Breast epithelium (tissue), 4 donors: ENCODE data around the gene ST7. TPM values are rescaled to one million over a fixed set of nuclear protein-coding genes. Genes with fewer than 3 reads are reported as not detected.

Experiments
- DNase-seq, 2 donors: peaks; one replicate each; pipeline ENCODE4 v3.0.0-alpha.2; 2019; ENCODE audit warnings: low spot score in 2 of 2
- H3K27ac ChIP-seq, 2 donors: fragments of 200-600 bp; sonication (generic) in 1 of 2; one replicate each; pipeline ENCODE4 v1.5.1; 2016 to 2019; ENCODE audit warnings: mild to moderate bottlenecking in 1 of 2
- H3K27me3 ChIP-seq, 2 donors: fragments of 200-600 bp; sonication (generic) in 1 of 2; one replicate each; pipeline versions ENCODE4 v1.5.1 to v1.6.0; 2017 to 2019; ENCODE audit warnings: control low read depth in 1 of 2, mild to moderate bottlenecking in 1 of 2
- H3K36me3 ChIP-seq: fragments of 200-600 bp; one replicate; pipeline ENCODE4 v1.5.1; 2019
- H3K4me1 ChIP-seq, 2 donors: fragments of 200-600 bp; sonication (generic); one replicate each; pipeline ENCODE4 v1.5.1; 2016 to 2019; ENCODE audit warnings: control low read depth in 1 of 2
- H3K4me3 ChIP-seq, 3 donors: fragments of 200-600 bp; sonication (generic); 1 replicate in 2 of 3; 2 replicates in 1 of 3; pipeline ENCODE4 v1.5.1; 2016 to 2019; ENCODE audit warnings: mild to moderate bottlenecking in 3 of 3, moderate library complexity in 2 of 3
- H3K9me3 ChIP-seq, 2 donors: fragments of 200-600 bp; sonication (generic) in 1 of 2; one replicate each; pipeline ENCODE4 v1.5.1; 2016 to 2019; ENCODE audit warnings: control low read depth in 1 of 2
- POLR2A ChIP-seq: fragments of 450-650 bp; IDR thresholded peaks from one replicate; pipeline ENCODE4 v1.6.1; 2016; ENCODE audit warnings: antibody characterized with exemption, mild to moderate bottlenecking, moderate library complexity
- POLR2AphosphoS5 ChIP-seq, 3 donors: sonication (generic); formaldehyde crosslinking; IDR thresholded peaks; one replicate each; pipeline ENCODE4 v1.6.1; 2017; ENCODE audit warnings: antibody characterized with exemption in 3 of 3
- intact Hi-C: fragments of 100-400 bp; cut with DNase I; formaldehyde crosslinking; loops from one replicate; pipeline ENCODE4 v1.15.1; 2023; ENCODE audit warnings: low total_unique reads
- total RNA-seq, 3 donors: library from RNA; depleted of rRNA; stranded (reverse); fragments of >200 nt; gene quantifications; one replicate each; pipeline ENCODE4 v1.1.0, GENCODE V29; 2016
- TF ChIP-seq, protein P1 (sequence below), 3 donors: fragments of 450-650 bp; IDR thresholded peaks; one replicate each; pipeline ENCODE4 v1.5.1; 2016 to 2017; ENCODE audit warnings: antibody characterized with exemption in 3 of 3, mild to moderate bottlenecking in 3 of 3, moderate library complexity in 3 of 3

Gene ST7
- total RNA-seq, 3 donors from 2014 or later = 24.3 to 41.4 (median 27.5) TPM

DNA sequence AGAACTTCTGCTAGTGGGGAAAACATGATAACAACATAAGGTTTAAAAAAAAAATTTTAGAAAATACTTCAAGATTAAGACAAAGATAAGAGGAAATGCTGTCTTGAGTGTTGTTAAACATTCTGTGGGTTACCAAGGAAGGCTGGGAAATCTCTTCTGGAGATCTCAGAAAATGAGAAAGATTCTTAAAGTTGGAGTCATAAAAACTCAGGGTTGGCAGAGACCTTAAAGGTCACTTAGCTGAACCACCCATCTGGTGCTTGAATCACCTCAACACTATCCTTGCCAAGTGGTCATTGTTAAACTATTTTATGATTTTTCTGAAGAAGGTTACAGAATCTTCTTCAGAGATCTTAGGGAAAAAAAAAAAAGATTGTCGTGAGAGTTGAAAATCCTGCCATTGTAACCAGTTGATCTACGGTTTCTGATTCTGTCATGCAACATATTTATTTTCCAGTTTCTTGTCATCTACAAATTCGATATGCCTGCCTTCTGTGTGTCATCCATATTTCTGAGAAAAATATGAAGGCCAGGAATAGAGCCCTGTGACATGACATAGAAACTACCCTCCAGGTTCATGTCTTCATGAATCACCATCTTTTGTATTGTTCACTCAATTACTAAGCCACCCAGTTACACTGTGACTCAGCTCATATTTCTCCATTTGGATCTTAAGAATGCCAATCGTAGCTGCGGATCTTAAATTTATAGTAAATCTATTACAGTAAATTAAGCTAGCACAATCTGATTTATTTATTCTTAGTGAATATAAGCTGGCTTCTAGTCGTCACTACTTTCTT, 179.2 kb downstream of the ST7 start:
- intact Hi-C loops = loop anchor here (10.0 kb wide), 1 partner anchor 198 kb away; no protein-coding TSS in a partner anchor
- DNase-seq = no peak

DNA sequence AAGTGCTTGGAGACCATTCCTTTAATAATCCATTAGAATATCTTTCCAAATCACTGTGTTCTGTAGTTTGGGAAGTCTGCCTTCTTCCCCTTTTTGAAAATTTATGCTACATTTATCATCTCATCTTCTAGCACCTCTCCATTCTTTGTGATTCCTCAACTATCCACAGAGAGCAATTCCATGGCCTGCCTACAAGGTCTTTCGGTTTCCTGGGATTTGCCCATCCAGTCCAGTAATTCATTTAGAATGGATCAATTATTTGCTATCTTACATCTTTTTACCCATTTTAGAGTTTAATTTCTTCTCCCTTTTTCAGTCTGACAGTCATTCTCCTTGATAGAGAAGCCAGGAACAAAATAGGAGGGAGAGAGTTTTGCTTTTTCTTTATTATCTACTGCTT, 179.8 kb downstream of the ST7 start:
- intact Hi-C loops = loop anchor here (10.0 kb wide), 1 partner anchor 198 kb away; no protein-coding TSS in a partner anchor
- no peak for DNase-seq
- H3K9me3 ChIP-seq = no peaks in the 10 kb centered on the region
- no peak overlapping the region for H3K27ac ChIP-seq
- no peaks in the 10 kb centered on the region for H3K4me1 ChIP-seq
- no peaks in the 10 kb centered on the region for H3K36me3 ChIP-seq
- no peaks in the 10 kb centered on the region for H3K27me3 ChIP-seq
- TF ChIP-seq, protein P1, sequence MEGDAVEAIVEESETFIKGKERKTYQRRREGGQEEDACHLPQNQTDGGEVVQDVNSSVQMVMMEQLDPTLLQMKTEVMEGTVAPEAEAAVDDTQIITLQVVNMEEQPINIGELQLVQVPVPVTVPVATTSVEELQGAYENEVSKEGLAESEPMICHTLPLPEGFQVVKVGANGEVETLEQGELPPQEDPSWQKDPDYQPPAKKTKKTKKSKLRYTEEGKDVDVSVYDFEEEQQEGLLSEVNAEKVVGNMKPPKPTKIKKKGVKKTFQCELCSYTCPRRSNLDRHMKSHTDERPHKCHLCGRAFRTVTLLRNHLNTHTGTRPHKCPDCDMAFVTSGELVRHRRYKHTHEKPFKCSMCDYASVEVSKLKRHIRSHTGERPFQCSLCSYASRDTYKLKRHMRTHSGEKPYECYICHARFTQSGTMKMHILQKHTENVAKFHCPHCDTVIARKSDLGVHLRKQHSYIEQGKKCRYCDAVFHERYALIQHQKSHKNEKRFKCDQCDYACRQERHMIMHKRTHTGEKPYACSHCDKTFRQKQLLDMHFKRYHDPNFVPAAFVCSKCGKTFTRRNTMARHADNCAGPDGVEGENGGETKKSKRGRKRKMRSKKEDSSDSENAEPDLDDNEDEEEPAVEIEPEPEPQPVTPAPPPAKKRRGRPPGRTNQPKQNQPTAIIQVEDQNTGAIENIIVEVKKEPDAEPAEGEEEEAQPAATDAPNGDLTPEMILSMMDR (IDR thresholded peaks at IDR 0.05) = no peak
- TF ChIP-seq POLR2A = no peak
- no peak for TF ChIP-seq POLR2AphosphoS5 (IDR thresholded peaks at IDR 0.05)
- H3K4me3 ChIP-seq = no peak overlapping the region

More for the DNA sequence above, 179.2 kb downstream of the ST7 start:
- no peaks in the 10 kb centered on the region for H3K4me1 ChIP-seq
- no peaks in the 10 kb centered on the region for H3K9me3 ChIP-seq
- no peak overlapping the region for H3K4me3 ChIP-seq
- no peaks in the 10 kb centered on the region for H3K36me3 ChIP-seq
- no peak for TF ChIP-seq POLR2AphosphoS5 (IDR thresholded peaks at IDR 0.05)
- TF ChIP-seq POLR2A = no peak
- TF ChIP-seq, protein P1 (IDR thresholded peaks at IDR 0.05) = no peak
- no peak overlapping the region for H3K27ac ChIP-seq
- H3K27me3 ChIP-seq = no peaks in the 10 kb centered on the region

DNA sequence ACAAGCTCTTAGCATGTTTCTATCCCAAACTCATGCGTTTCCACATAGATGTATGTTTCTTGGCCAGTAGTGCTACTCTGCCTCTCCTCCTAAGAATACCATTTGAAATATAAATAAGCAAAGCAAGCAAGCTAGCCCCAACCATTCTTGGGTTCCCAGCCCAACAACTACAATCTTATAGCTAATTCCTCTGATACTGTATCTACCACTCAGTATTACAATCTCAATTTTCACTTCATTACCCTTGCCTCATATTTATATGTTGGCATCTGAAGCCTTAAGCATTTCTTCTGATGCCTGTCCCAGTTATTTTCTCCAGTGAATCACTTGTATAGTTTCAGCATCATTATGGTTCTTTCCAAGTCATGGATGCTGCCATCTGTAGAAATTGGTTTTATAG, 181.1 kb downstream of the ST7 start:
- DNase-seq = no peak
- H3K27me3 ChIP-seq = no peaks in the 10 kb centered on the region
- no peaks in the 10 kb centered on the region for H3K9me3 ChIP-seq
- H3K4me3 ChIP-seq = no peak overlapping the region
- intact Hi-C loops = loop anchor here (10.0 kb wide), 1 partner anchor 200 kb away; no protein-coding TSS in a partner anchor
- H3K27ac ChIP-seq = no peak overlapping the region
- no peak for TF ChIP-seq POLR2A
- TF ChIP-seq, protein P1 (IDR thresholded peaks at IDR 0.05) = no peak
- TF ChIP-seq POLR2AphosphoS5 (IDR thresholded peaks at IDR 0.05) = no peak
- H3K36me3 ChIP-seq = no peaks in the 10 kb centered on the region
- H3K4me1 ChIP-seq = no peaks in the 10 kb centered on the region

DNA sequence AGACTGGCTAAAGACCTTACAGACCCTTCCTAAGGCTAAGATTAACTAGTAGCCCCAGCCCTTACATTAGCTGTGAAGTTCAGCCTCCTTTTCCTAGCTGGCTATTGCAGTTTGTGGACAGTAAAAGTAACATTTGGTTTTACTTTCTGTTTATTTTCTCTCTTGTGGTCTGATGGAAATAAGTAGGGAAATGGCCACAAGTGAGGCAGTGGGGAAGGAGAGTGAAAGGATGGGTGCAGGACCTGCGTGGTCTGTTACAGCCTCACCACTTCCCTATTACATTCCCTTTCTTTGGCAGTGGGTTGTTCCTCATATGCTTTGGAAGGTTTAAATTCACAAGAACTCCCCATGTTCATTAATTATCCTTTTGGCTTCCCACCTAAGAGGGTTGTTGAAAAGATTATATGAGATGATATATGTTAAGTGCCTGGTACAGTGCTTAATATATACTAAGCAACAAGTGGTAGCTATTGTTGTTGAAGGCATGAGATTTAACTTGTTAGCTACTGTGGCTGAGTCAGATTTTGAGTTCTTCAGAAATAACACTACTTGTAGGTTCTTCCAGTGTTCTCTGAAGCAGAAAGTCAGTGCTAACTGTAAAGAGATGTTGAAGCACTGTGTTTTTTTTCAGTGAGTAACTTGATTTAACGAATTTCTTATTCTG, 181.7 kb downstream of the ST7 start:
- Histone ChIP-seq H3K4me1 (no peaks in the 10 kb centered on the region), H3K36me3 (no peaks in the 10 kb centered on the region), H3K4me3 (no peak overlapping the region), H3K27ac (no peak overlapping the region), H3K27me3 (no peaks in the 10 kb centered on the region), H3K9me3 (no peaks in the 10 kb centered on the region)
- TF ChIP-seq POLR2A = no peak
- TF ChIP-seq, protein P1 (IDR thresholded peaks at IDR 0.05) = no peak
- no peak for TF ChIP-seq POLR2AphosphoS5 (IDR thresholded peaks at IDR 0.05)
- intact Hi-C loops = loop anchor here (10.0 kb wide), 1 partner anchor 200 kb away; no protein-coding TSS in a partner anchor
- DNase-seq = no peak

DNA sequence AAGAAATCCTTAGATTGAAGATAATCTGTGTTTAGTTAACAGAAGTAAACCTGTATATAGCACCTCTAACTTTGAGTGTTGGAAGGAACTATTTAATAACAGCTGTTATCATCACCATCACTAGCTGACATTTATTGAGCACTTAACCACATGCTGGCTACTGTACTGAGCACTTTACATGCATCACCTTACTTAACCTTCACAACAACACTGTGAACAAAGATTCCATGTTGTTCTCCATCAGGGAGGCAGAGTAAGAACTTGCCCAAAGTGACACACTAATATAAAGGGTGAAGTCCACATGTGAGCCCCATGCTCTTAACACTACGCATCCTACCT, 182.2 kb downstream of the ST7 start:
- no peak overlapping the region for H3K27ac ChIP-seq
- no peaks in the 10 kb centered on the region for H3K4me1 ChIP-seq
- no peak for TF ChIP-seq POLR2AphosphoS5 (IDR thresholded peaks at IDR 0.05)
- TF ChIP-seq POLR2A = no peak
- TF ChIP-seq, protein P1 (IDR thresholded peaks at IDR 0.05) = no peak
- no peak overlapping the region for H3K4me3 ChIP-seq
- no peaks in the 10 kb centered on the region for H3K9me3 ChIP-seq
- no peak for DNase-seq
- intact Hi-C loops = loop anchor here (10.0 kb wide), 1 partner anchor 201 kb away; no protein-coding TSS in a partner anchor
- no peaks in the 10 kb centered on the region for H3K27me3 ChIP-seq
- no peaks in the 10 kb centered on the region for H3K36me3 ChIP-seq
